ENCODE results near the gene CEP350.

DNA sequence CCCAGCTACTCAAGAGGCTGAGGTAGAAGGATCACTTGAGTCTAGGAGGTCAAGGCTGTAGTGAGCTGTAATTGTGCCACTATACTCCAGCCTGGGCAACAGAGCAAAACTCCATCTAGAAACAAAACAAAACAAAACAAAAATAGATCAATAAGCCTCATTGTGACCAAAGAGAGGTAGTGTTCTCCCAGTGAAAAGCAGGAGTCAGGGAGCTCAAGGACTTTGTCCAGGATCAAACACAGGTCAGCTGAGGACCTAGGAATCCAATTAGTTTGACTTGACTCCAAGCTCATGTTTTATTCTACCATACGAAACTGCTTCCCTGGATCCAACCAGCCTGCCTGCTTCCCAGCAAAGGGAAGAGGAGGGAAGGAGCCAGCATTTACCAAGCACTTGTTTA, 178.6 kb downstream of the CEP350 start:
- TF ChIP-seq CTCF (conservative IDR thresholded peaks at IDR 0.05; ENCODE audit: low read length), result no peak
- no peak for TF ChIP-seq EZH2phosphoT487 (IDR thresholded peaks at IDR 0.05; ENCODE audit: borderline replicate concordance)
